Activated CD4-positive, alpha-beta T cell treated with anti-CD3 and anti-CD28 coated beads, Interleukin-2, Interleukin-4, amounts not matched to agents 100 ng/mL and 50 ng/mL, durations not matched to agents 16 hours and 8 hours (primary cell): ENCODE data around the gene TMED10.

Source experiments
- DNase-seq: peaks from one replicate; pipeline ENCODE4 v3.0.0-alpha.2; 2020; ENCODE audit warnings: low spot score

The TMED10 gene

DNA sequence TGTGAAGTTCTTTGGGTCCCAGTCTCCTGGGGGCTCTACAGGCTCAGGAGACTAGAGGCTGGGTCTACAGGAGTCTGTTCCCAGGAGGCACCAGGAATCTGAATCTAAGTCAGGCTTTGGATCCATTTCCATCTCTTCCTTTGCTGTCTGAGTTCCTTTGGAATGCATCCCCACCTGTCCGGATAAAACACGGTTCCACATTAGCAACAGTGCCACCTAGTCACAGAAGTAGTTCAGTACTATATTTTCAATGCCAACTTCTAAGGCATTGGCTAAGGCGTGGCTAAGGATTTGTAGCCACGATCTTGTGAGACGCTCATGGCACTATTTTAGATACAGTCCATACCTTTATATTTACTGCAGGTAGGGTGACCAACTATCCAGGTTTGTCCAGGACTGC is 91.9 kb downstream of the TMED10 start:
- DNase-seq: no peak

DNA sequence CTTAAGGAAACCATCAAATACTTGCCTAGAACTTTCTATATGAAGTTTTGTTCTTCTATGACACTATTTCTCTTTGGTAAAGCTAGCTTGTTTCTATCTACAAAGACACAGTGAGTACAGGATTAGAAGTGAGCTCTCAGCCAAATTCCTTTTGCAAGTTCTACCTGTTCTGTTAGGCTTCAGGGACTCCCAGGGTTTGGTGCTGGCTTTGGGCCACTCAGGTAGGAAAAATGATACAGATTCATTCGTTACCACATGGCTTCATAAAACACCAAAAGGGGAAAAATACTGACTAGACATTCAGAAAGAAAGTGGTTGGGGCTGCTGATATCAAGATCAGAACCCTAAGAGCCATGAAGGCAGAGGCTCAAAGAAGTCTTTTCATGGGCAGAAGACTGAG is 93.1 kb downstream of the TMED10 start:
- no peak for DNase-seq

DNA sequence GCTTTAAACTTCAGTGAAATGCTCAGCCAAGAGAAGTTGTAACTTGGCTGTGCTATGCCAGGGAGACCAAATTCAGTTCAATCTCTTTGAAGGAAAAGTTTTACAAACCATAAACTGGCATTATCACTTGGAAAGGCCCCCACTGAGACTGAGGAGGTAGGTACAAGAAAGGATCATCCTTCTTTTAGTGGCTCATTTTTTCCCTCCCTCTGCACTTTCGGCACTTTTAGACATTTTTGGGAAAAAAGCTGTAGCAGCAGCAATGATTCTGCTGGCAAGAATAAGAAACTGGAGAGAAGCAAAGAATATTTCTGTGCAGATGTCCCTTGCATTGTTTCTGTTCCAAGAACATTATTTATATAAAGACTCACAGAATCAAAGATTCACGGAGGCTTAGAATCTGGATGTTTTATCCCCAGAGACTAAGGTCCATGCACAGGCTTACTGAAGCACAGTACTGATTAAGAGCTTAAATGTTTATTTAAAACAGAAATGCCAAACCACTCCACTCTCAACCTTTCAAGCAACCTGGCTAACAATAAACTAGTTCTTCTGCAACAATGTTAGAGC is 94.7 kb downstream of the TMED10 start:
- no peak for DNase-seq
